GM23338 (cell line): Measurements from ENCODE around the gene MALRD1. TPM values are rescaled to one million over a fixed set of nuclear protein-coding genes. Genes with fewer than 3 reads are reported as not detected.
A peak's percentile ranks its signal among the peaks of the same experiment; 100 is the strongest.

Experiments
- ATAC-seq: fragments of 200-7000 bp; cut with Tn5 transposase; 3 replicates; pipeline ENCODE4 v1.9.1; 2020
- DNase-seq: peaks from one replicate; pipeline ENCODE4 v3.0.0-alpha.2; 2015; ENCODE audit warnings: low spot score
- H2AFZ ChIP-seq: fragments of 200-600 bp; sonication (generic); 2 replicates; pipeline ENCODE4 v1.8.0; 2016; ENCODE audit warnings: antibody characterized with exemption, mild to moderate bottlenecking, moderate library complexity
- H3F3A ChIP-seq: fragments of 200-600 bp; sonication (generic); replicated peaks from 2 replicates; pipeline ENCODE4 v1.8.0; 2017; ENCODE audit warnings: antibody characterized with exemption, mixed run types, low read depth
- H3K27ac ChIP-seq: fragments of 200-600 bp; sonication (generic); 2 replicates; pipeline ENCODE4 v1.6.1; 2016; ENCODE audit warnings: low read depth
- H3K27me3 ChIP-seq: fragments of 200-600 bp; sonication (generic); 2 replicates; pipeline ENCODE4 v1.8.0; 2016; ENCODE audit warnings: mild to moderate bottlenecking, mixed run types, moderate library complexity; ENCODE audit not compliant: insufficient read depth
- H3K36me3 ChIP-seq: fragments of 200-600 bp; sonication (generic); 2 replicates; pipeline ENCODE4 v1.8.0; 2016; ENCODE audit warnings: mild to moderate bottlenecking; ENCODE audit not compliant: insufficient read depth
- H3K4me1 ChIP-seq: fragments of 200-600 bp; sonication (generic); 2 replicates; pipeline ENCODE4 v1.8.0; 2016; ENCODE audit warnings: mild to moderate bottlenecking, moderate library complexity; ENCODE audit not compliant: insufficient read depth
- H3K4me2 ChIP-seq: fragments of 200-600 bp; sonication (generic); 2 replicates; pipeline ENCODE4 v1.7.1; 2017; ENCODE audit warnings: mixed run types
- H3K4me3 ChIP-seq: fragments of 200-600 bp; sonication (generic); 2 replicates; pipeline ENCODE4 v1.6.1; 2016; ENCODE audit warnings: mixed run types
- H3K79me2 ChIP-seq: fragments of 200-600 bp; sonication (generic); replicated peaks from 2 replicates; pipeline ENCODE4 v1.8.0; 2017; ENCODE audit warnings: mild to moderate bottlenecking; ENCODE audit not compliant: insufficient read depth
- H3K9me2 ChIP-seq: fragments of 200-600 bp; sonication (generic); 2 replicates; pipeline ENCODE4 v1.8.0; 2017; ENCODE audit not compliant: insufficient read depth
- H4K20me1 ChIP-seq: fragments of 200-600 bp; sonication (generic); replicated peaks from 2 replicates; pipeline ENCODE4 v1.8.0; 2017; ENCODE audit warnings: mild to moderate bottlenecking; ENCODE audit not compliant: insufficient read depth
- H3K27ac Mint-ChIP-seq: 2 replicates; pipeline ENCODE4 v1.8.0; 2020; ENCODE audit warnings: inconsistent platforms, mild to moderate bottlenecking, moderate library complexity, mixed read lengths
- H3K27me3 Mint-ChIP-seq: 3 replicates; pipeline ENCODE4 v1.8.0; 2022; ENCODE audit warnings: low read depth, mild to moderate bottlenecking, moderate library complexity, mixed read lengths, inconsistent platforms; ENCODE audit not compliant: insufficient read depth, poor library complexity
- H3K36me3 Mint-ChIP-seq: 3 replicates; pipeline ENCODE4 v1.8.0; 2021; ENCODE audit warnings: low read depth, mild to moderate bottlenecking, inconsistent platforms, moderate library complexity, mixed read lengths
- H3K4me1 Mint-ChIP-seq: 3 replicates; pipeline ENCODE4 v1.8.0; 2020; ENCODE audit warnings: mild to moderate bottlenecking, inconsistent platforms, mixed read lengths
- H3K4me3 Mint-ChIP-seq: 3 replicates; pipeline ENCODE4 v1.8.0; 2021; ENCODE audit warnings: moderate library complexity, mild to moderate bottlenecking, inconsistent platforms, mixed read lengths
- H3K9me3 Mint-ChIP-seq: 3 replicates; pipeline ENCODE4 v1.8.0; 2020; ENCODE audit warnings: moderate library complexity, mild to moderate bottlenecking, inconsistent platforms, mixed read lengths
- CREB1 ChIP-seq: fragments of 250-450 bp; sonication (Bioruptor Pico); IDR thresholded peaks from 2 replicates; pipeline ENCODE4 v1.5.0; 2020; ENCODE audit warnings: low read depth, mild to moderate bottlenecking, moderate library complexity
- CTCF ChIP-seq, 2 experiments: fragments of 200-600 bp in 1 of 2; sonication (generic) in 1 of 2; conservative IDR thresholded peaks; 2 replicates each; pipeline versions ENCODE4 v1.5.1 to v1.6.1; 2016 to 2017; ENCODE audit warnings: antibody characterized with exemption in 2 of 2, low read depth in 2 of 2, mild to moderate bottlenecking in 2 of 2, moderate library complexity in 1 of 2
- ETS1 ChIP-seq: IDR thresholded peaks from 2 replicates; pipeline ENCODE4 v1.6.1; 2016; ENCODE audit warnings: antibody characterized with exemption
- EZH2phosphoT487 ChIP-seq: fragments of 200-600 bp; sonication (generic); IDR thresholded peaks from one replicate; pipeline ENCODE4 v1.8.1; 2018; ENCODE audit warnings: antibody characterized with exemption; ENCODE audit not compliant: unreplicated experiment
- NANOG ChIP-seq: IDR thresholded peaks from 2 replicates; pipeline ENCODE4 v1.6.1; 2016; ENCODE audit warnings: antibody characterized with exemption, borderline replicate concordance
- POLR2AphosphoS5 ChIP-seq: IDR thresholded peaks from 2 replicates; pipeline ENCODE4 v1.6.1; 2016; ENCODE audit warnings: antibody characterized with exemption, low read depth
- polyA plus RNA-seq: library from polyadenylated mRNA; unstranded; fragments of >200 nt; fragmentation: Nextera tagmentation; extraction: Ambion mirVana; gene quantifications from 2 replicates; pipeline ENCODE4 v1.2.1, GENCODE V29; 2016
- total RNA-seq: library from RNA; depleted of rRNA; stranded (reverse); fragments of >200 nt; shearing (Covaris generic); gene quantifications from 2 replicates; pipeline ENCODE4 v1.2.3, GENCODE V29; 2014
- TF ChIP-seq, protein P1 (sequence below): IDR thresholded peaks from one replicate; pipeline ENCODE4 v1.6.1; 2018; ENCODE audit warnings: antibody characterized with exemption; ENCODE audit not compliant: unreplicated experiment
- TF ChIP-seq, protein P2 (sequence below): fragments of 250-450 bp; sonication (Bioruptor Pico); IDR thresholded peaks from 2 replicates; pipeline ENCODE4 v1.5.0; 2020; ENCODE audit warnings: mild to moderate bottlenecking, moderate library complexity

Gene MALRD1
- total and polyA plus RNA-seq, 2 experiments from 2014 or later: 0.42 to 1.9 TPM

DNA sequence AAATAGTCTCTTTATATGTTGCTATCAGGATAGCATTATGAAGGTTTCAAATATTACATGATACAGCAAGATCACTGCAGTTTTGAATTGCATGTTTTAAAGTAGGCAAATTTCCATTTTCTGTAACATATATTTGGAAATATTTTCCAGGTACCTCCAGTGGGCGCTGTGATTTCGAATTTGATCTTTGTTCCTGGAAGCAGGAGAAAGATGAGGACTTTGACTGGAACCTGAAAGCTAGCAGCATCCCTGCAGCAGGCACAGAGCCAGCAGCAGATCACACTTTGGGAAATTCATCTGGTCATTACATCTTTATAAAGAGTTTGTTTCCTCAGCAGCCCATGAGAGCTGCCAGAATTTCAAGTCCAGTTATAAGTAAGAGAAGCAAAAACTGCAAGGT, 299.0 kb downstream of the MALRD1 start:
- no peak for TF ChIP-seq ETS1
- TF ChIP-seq NANOG: no peak
- peak; percentile 59 to 64 for TF ChIP-seq CTCF (conservative IDR thresholded peaks at IDR 0.05; ENCODE audit: low read depth in 2 of 2)
- TF ChIP-seq, protein P1, sequence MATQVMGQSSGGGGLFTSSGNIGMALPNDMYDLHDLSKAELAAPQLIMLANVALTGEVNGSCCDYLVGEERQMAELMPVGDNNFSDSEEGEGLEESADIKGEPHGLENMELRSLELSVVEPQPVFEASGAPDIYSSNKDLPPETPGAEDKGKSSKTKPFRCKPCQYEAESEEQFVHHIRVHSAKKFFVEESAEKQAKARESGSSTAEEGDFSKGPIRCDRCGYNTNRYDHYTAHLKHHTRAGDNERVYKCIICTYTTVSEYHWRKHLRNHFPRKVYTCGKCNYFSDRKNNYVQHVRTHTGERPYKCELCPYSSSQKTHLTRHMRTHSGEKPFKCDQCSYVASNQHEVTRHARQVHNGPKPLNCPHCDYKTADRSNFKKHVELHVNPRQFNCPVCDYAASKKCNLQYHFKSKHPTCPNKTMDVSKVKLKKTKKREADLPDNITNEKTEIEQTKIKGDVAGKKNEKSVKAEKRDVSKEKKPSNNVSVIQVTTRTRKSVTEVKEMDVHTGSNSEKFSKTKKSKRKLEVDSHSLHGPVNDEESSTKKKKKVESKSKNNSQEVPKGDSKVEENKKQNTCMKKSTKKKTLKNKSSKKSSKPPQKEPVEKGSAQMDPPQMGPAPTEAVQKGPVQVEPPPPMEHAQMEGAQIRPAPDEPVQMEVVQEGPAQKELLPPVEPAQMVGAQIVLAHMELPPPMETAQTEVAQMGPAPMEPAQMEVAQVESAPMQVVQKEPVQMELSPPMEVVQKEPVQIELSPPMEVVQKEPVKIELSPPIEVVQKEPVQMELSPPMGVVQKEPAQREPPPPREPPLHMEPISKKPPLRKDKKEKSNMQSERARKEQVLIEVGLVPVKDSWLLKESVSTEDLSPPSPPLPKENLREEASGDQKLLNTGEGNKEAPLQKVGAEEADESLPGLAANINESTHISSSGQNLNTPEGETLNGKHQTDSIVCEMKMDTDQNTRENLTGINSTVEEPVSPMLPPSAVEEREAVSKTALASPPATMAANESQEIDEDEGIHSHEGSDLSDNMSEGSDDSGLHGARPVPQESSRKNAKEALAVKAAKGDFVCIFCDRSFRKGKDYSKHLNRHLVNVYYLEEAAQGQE: no peak
- Mint-ChIP-seq H3K4me3 (no peak overlapping the region), H3K9me3 (no peaks in the 10 kb centered on the region), H3K27me3 (peaks cover 3% of the 10 kb centered on the region), H3K4me1 (no peaks in the 10 kb centered on the region), H3K36me3 (no peaks in the 10 kb centered on the region), H3K27ac (no peak overlapping the region)
- no peaks in the 10 kb centered on the region for H3K36me3 ChIP-seq
- H3K27me3 ChIP-seq: no peaks in the 10 kb centered on the region
- no peak overlapping the region for H3K4me2 ChIP-seq
- ATAC-seq (peak; percentile 37; the same call in 2 of the 3 replicates), DNase-seq (peak; percentile 65)
- no peak overlapping the region for H3K27ac ChIP-seq
- no peak overlapping the region for H3K4me3 ChIP-seq
- H3K9me2 ChIP-seq: no peaks in the 10 kb centered on the region
- H3K4me1 ChIP-seq: no peaks in the 10 kb centered on the region
- no peaks in the 10 kb centered on the region for H3F3A ChIP-seq
- H4K20me1 ChIP-seq: no peaks in the 10 kb centered on the region
- peak overlapping the region; percentile 85 for H2AFZ ChIP-seq
- no peaks in the 10 kb centered on the region for H3K79me2 ChIP-seq

- Histone ChIP-seq H3F3A (no peaks in the 10 kb centered on the region), H3K79me2 (no peaks in the 10 kb centered on the region), H3K4me1 (no peaks in the 10 kb centered on the region), H3K27ac (no peak overlapping the region), H3K4me2 (no peak overlapping the region), H2AFZ (no peak overlapping the region), H3K4me3 (no peak overlapping the region), H3K27me3 (no peaks in the 10 kb centered on the region), H4K20me1 (no peaks in the 10 kb centered on the region), H3K9me2 (no peaks in the 10 kb centered on the region), H3K36me3 (no peaks in the 10 kb centered on the region)
- ATAC-seq (no peak), DNase-seq (no peak)
- H3K4me1 Mint-ChIP-seq: no peaks in the 10 kb centered on the region
- no peak overlapping the region for H3K27ac Mint-ChIP-seq
- peaks cover 1% of the 10 kb centered on the region for H3K27me3 Mint-ChIP-seq
- no peak overlapping the region for H3K4me3 Mint-ChIP-seq
- no peaks in the 10 kb centered on the region for H3K9me3 Mint-ChIP-seq
- no peaks in the 10 kb centered on the region for H3K36me3 Mint-ChIP-seq
- no peak for TF ChIP-seq POLR2AphosphoS5
- no peak for TF ChIP-seq EZH2phosphoT487
- no peak for TF ChIP-seq CREB1 (CRISPR knock-in tag)
- TF ChIP-seq, protein P2, sequence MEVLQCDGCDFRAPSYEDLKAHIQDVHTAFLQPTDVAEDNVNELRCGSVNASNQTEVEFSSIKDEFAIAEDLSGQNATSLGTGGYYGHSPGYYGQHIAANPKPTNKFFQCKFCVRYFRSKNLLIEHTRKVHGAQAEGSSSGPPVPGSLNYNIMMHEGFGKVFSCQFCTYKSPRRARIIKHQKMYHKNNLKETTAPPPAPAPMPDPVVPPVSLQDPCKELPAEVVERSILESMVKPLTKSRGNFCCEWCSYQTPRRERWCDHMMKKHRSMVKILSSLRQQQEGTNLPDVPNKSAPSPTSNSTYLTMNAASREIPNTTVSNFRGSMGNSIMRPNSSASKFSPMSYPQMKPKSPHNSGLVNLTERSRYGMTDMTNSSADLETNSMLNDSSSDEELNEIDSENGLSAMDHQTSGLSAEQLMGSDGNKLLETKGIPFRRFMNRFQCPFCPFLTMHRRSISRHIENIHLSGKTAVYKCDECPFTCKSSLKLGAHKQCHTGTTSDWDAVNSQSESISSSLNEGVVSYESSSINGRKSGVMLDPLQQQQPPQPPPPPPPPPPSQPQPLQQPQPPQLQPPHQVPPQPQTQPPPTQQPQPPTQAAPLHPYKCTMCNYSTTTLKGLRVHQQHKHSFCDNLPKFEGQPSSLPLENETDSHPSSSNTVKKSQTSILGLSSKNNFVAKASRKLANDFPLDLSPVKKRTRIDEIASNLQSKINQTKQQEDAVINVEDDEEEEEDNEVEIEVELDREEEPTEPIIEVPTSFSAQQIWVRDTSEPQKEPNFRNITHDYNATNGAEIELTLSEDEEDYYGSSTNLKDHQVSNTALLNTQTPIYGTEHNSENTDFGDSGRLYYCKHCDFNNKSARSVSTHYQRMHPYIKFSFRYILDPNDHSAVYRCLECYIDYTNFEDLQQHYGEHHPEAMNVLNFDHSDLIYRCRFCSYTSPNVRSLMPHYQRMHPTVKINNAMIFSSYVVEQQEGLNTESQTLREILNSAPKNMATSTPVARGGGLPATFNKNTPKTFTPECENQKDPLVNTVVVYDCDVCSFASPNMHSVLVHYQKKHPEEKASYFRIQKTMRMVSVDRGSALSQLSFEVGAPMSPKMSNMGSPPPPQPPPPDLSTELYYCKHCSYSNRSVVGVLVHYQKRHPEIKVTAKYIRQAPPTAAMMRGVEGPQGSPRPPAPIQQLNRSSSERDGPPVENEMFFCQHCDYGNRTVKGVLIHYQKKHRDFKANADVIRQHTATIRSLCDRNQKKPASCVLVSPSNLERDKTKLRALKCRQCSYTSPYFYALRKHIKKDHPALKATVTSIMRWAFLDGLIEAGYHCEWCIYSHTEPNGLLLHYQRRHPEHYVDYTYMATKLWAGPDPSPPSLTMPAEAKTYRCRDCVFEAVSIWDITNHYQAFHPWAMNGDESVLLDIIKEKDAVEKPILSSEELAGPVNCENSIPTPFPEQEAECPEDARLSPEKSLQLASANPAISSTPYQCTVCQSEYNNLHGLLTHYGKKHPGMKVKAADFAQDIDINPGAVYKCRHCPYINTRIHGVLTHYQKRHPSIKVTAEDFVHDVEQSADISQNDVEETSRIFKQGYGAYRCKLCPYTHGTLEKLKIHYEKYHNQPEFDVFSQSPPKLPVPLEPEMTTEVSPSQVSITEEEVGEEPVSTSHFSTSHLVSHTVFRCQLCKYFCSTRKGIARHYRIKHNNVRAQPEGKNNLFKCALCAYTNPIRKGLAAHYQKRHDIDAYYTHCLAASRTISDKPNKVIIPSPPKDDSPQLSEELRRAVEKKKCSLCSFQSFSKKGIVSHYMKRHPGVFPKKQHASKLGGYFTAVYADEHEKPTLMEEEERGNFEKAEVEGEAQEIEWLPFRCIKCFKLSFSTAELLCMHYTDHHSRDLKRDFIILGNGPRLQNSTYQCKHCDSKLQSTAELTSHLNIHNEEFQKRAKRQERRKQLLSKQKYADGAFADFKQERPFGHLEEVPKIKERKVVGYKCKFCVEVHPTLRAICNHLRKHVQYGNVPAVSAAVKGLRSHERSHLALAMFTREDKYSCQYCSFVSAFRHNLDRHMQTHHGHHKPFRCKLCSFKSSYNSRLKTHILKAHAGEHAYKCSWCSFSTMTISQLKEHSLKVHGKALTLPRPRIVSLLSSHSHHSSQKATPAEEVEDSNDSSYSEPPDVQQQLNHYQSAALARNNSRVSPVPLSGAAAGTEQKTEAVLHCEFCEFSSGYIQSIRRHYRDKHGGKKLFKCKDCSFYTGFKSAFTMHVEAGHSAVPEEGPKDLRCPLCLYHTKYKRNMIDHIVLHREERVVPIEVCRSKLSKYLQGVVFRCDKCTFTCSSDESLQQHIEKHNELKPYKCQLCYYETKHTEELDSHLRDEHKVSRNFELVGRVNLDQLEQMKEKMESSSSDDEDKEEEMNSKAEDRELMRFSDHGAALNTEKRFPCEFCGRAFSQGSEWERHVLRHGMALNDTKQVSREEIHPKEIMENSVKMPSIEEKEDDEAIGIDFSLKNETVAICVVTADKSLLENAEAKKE (CRISPR knock-in tag): no peak
Observed at GRCh38 chr10:19367176-19367575, 318.6 kb downstream of the MALRD1 start.
